GM19043 (cell line): ENCODE measurements around the gene MARS1.
"Not testable (repeated sequence)": the region's sequence is repeated elsewhere in the genome, so short reads cannot be mapped to it uniquely, and the experiment has no call there.

Experiments
- ATAC-seq: cut with Tn5 transposase; IDR thresholded peaks from one replicate; pipeline ENCODE4 v1.9.1; 2021; ENCODE audit warnings: low read depth; ENCODE audit not compliant: unreplicated experiment

Gene MARS1

DNA sequence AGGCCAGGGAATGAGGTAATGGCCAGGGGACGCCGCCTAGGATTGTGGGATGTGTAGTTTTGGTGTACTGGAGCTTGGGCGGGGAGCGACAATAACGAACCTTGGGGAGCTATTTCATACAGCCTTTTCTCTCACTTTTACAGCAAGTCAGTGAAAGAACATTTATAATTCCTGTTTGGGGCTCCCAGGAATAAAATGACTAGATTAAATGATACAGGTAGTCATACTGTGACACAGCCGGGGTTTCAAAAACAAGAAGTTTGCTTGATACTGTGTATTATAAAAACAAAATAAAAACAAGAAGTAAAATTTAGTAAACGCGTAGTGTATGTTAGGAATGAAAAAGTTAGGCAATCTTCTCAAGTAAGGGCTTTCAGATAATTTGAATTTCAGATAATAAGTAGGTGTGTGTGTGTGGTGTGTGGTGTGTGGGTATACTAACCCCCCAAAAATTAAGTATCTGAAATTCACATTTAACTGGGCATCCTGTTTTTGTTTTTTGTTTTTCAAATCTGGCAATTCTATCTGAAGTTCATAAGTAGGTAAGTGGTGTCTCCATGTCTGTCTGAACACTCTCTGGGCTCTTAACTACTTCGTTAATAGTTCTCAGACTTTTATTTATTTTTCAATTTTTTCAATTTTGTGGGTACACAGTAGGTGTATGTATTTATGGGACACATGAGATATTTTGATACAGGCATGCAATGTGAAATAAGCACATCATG is 59.6 kb downstream of the MARS1 start:
- ATAC-seq, result no peak

DNA sequence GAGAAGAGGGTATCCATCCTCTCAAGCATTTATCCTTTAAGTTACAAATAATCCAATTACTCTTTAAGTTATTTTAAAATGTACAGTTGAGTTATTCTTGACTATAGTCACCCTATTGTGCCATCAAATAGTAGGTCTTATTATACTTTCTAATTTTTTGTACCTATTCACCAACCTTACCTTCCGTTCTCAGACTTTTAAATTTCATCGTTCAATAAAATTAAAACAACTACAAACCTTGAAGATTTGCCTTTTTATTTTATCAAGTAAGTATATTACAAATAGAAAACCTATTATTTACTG is 60.1 kb downstream of the MARS1 start:
- no peak for ATAC-seq

- no peak for ATAC-seq
Measured at GRCh38 chr12:57548488-57548887, 60.6 kb downstream of the MARS1 start.

- no peak for ATAC-seq
Measured at GRCh38 chr12:57549203-57549908, 61.5 kb downstream of the MARS1 start.

GRCh38 chr12:57549909-57550640 is 62.2 kb downstream of the MARS1 start, which contains the start of gene KIF5A:
Gene KIF5A (plus strand): TSS chr12:57550044. CDS start chr12:57550272, 228 bp downstream.
- no peak for ATAC-seq

GRCh38 chr12:57550641-57551549 is 63.0 kb downstream of the MARS1 start:
- ATAC-seq, result no peak

GRCh38 chr12:57551637-57552305 is 63.9 kb downstream of the MARS1 start:
- ATAC-seq, result no peak

DNA sequence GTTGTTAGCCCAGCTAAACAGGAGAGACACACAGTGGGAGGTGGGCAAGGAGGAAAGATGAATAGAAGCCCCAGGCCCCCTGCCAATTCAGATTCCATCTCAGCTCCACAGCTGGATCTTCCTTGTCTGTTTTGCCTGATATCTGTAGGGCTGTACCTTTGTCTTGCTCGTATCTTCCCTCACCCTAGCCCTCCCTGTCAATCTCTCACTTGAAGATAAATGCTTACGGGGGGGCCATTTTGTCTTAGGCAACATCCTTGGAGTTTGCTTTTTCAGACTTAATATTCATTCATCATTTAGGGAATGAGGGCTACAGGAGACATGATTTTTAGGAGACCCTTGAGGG is 64.4 kb downstream of the MARS1 start:
- ATAC-seq, result no peak

DNA sequence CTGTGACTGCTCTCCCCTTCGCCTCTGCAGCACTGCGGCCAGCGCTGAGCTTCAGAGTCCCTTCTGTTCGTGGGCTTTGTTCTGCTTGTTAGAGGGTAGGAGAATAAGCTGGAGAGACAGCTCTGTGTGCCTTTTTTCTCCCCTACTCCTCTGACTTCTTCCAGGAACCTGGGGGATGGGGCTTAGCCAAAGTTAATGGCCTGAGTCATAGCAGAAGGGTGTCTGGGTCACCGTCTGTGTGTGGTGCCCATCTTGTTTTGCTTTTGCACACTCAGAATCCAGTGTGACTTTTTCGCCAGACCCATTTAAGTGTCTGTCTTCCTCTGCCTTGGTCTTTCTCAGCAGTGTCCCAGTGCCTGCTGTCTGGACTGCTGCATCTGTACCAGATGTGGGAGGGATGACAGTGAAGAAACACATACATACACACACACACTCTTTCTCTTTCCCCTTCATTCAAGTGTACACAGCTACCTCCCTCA is 65.0 kb downstream of the MARS1 start:
- no peak for ATAC-seq

GRCh38 chr12:57553343-57554202 is 65.7 kb downstream of the MARS1 start:
- no peak for ATAC-seq

DNA sequence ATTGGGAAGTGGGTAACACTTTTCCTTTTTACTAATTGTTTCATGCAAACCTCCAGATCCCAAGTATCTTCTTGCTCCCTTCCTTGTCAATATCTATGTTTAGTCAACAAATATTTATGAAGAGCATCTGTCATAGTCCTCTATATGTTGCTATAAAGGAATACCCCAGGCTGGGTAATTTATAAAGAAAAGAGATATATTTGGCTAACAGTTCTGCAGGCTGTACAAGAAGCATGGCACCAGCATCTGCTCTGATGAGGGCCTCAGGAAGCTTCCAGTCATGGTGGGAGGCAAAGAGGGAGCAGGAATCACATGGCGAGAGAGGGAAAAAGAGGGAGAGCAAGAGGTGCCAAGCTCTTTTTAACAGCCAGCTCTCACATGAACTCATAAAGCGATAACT is 66.6 kb downstream of the MARS1 start:
- ATAC-seq, result no peak

DNA sequence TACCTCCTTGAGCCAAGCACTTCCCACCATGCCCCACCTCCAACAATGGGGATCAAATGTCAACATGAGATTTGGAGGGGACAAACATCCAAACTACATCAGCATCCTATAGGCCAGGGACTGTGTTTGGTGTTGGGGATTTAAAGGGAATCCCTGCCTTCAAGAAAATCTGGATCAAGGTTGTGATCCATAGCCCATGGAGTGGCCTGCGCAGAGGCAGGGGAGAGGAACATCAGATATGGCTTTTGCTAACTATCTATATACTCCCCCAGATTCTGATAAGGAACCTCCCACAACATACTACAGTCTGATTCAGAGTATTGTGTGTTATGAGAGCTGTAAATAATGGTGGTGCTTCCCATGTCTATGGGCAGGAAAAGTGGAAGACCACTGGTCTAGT is 67.0 kb downstream of the MARS1 start:
- ATAC-seq, result no peak

DNA sequence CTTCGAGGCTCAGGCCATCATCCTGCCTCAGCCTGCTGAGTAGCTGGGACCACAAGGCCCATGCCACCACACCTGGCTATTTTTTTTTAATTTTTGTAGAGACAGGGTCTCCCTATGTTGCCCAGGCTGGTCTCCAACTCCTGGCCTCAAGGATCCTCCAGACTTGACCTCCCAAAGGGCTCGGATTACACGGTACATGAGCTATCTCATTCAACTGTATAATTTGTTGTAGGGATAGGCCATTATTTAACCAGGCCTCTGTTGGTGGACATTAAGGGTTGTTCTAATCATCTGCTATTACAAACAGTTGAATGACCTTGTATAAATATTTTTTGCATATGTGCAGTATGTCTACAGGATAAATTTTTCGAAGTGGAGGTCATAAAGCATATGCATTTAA is 71.0 kb downstream of the MARS1 start:
- no peak for ATAC-seq

GRCh38 chr12:57560516-57560915 is 72.6 kb downstream of the MARS1 start:
- no peak for ATAC-seq

GRCh38 chr12:57561117-57561516 is 73.2 kb downstream of the MARS1 start:
- ATAC-seq, result not testable (repeated sequence)

DNA sequence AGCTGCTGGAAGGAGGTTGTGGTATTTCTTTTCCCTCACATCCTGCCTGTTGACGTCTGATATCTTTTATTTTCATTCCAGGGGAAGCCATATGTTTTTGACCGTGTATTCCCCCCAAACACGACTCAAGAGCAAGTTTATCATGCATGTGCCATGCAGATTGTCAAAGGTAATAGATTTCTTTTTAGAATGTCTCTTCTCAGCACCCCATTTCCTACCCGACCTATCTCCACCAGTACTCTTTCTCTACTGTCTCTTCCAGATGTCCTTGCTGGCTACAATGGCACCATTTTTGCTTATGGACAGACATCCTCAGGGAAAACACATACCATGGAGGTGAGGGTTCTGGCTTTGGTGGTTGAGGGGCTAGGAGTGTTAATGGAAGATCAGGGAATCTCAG is 75.5 kb downstream of the MARS1 start:
- no peak for ATAC-seq

- ATAC-seq, result no peak
Measured at GRCh38 chr12:57564178-57564740, 76.4 kb downstream of the MARS1 start.
